Hepatocyte (in vitro differentiated cells): Measurements from ENCODE around the gene POLR1E.

ENCODE experiments used
- CTCF ChIP-seq: fragments of 200-600 bp; sonication (generic); IDR thresholded peaks from 2 replicates; pipeline ENCODE4 v1.5.1; 2016; ENCODE audit warnings: antibody characterized with exemption, mild to moderate bottlenecking; ENCODE audit not compliant: poor library complexity
- EZH2 ChIP-seq: fragments of 200-600 bp; sonication (generic); IDR thresholded peaks from 2 replicates; pipeline ENCODE4 v1.6.1; 2016; ENCODE audit warnings: antibody characterized with exemption, mild to moderate bottlenecking, borderline replicate concordance
- EZH2phosphoT487 ChIP-seq: fragments of 200-600 bp; sonication (generic); IDR thresholded peaks from one replicate; pipeline ENCODE4 v1.6.1; 2018; ENCODE audit warnings: antibody characterized with exemption, mild to moderate bottlenecking, low read depth, moderate library complexity; ENCODE audit not compliant: unreplicated experiment, severe bottlenecking

- TF ChIP-seq CTCF (no peak), EZH2 (no peak), EZH2phosphoT487 (no peak)
These were observed 488 bp downstream of the POLR1E start for GRCh38 chr9:37486256-37486615.
